ENCODE data around the gene PCSK6.

GRCh38 chr15:101264911-101265641 is 224.4 kb downstream of the PCSK6 start:
- TF ChIP-seq CTCF (IDR thresholded peaks at IDR 0.05) (no peak), POLR2A (IDR thresholded peaks at IDR 0.05) (no peak)
